Measurements from ENCODE around the gene ZNF862.
"Not testable (repeated sequence)": the region's sequence is repeated elsewhere in the genome, so short reads cannot be mapped to it uniquely, and the experiment has no call there.

ZNF862 gene

DNA sequence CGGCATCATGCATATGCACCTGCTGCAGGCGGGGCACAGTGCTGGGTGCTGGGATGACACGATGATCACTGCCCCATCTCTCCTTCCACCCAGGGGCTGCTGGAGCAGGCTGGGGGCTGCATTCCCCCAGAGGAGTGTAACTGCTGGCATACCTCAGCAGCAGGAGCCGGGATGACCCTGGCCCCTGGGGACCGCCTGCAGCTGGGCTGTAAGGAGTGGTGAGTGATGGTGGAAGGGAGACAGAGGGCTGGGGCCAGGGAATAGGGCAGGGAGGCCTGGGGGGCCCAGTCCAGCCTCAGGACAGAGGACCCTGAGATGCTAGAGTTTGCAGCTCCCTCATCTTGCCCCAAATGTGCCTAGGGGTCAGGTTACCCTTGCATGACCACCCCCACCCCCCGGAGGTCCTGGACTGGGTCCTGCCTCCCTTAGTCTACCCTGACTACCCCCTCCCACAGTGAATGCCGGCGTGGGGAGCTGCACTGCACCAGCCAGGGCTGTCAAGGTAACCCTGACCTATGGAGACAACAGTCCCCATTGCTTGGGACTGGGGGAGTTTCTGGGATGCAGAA, 14.5 kb upstream of the ZNF862 start:
- in situ Hi-C loops (cut with MboI; ENCODE audit: low sequenced_read_pairs), result no loop called here

DNA sequence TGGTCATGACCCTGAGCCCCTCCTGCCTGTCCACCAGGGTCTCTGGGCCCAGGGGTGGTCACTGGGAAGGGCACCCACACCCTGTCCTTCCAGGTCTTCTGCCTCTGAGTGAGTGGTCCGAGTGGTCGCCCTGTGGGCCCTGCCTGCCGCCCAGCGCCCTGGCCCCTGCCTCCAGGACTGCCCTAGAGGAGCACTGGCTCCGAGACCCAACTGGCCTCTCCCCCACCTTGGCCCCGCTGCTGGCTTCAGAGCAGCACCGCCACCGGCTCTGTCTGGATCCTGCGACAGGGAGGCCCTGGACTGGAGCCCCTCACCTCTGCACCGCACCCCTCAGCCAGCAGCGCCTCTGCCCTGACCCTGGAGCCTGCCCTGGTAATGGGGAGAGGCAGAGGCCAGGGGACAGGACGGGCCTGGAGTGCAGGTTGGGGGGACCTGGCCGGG, 13.9 kb upstream of the ZNF862 start:
- in situ Hi-C loops (cut with MboI; ENCODE audit: low sequenced_read_pairs), result no loop called here

DNA sequence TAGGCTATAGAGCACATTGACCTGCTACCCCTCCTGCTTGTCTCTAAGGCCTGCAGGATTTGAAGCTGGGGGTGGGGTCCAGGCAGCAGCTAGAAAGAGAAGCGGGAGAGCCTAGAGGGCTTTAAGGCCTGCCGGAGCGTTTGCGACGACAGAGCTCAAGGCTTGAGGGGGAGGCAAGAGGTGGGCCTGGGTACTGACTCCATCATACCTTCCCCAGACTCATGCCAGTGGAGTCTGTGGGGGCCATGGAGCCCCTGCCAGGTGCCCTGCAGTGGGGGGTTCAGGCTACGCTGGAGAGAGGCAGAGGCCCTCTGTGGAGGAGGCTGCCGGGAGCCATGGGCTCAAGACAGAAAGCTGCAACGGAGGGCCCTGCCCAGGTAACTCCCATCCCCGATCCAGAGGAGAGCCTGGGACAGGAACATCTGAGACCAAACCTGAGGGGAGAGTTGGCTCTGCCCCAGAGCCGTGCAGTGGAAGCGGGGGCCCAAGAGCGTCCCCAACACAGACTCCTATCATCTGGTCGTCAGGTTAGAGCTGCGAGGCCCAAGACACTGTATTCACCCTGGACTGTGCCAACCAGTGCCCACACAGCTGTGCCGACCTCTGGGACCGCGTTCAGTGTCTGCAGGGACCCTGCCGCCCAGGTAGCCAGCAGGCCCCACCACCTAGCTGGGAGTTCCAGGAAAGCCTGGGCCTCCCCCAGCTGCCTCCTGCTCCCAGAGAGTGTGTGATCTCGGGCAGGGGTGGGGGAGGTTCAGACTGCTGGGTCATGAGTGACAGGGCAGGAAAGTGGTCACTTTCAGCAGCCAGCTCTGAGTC, 13.2 kb upstream of the ZNF862 start:
- in situ Hi-C loops (cut with MboI; ENCODE audit: low sequenced_read_pairs), result no loop called here

DNA sequence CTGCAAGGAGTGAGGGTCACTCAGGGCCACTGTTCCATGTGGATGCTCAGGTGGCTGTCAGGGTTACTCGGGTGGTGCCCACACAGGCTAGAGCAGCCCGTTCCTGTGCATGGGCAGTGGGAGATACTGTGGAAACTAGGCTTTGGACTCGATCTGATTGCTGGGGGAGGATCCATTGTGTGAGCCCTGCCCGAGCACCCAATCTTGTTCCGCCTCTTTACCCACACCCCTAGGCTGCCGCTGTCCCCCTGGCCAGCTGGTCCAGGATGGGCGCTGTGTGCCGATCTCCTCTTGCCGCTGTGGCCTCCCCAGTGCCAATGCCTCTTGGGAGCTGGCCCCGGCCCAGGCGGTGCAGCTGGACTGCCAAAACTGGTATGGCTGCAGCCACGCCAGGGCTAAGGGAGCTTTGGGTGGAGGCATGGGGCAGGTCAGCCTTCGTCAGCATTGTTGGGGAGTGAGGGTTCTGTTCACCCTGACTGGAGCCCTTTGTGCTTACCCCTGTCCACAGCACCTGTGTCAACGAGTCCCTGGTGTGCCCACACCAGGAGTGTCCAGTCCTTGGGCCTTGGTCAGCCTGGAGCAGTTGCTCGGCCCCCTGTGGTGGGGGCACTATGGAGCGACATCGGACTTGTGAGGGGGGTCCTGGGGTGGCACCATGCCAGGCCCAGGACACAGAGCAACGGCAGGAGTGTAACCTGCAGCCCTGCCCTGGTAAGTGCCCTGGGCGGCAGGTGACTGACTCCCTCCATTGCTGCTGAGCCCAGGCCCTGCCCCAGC, 12.4 kb upstream of the ZNF862 start:
- in situ Hi-C loops (cut with MboI; ENCODE audit: low sequenced_read_pairs), result no loop called here

DNA sequence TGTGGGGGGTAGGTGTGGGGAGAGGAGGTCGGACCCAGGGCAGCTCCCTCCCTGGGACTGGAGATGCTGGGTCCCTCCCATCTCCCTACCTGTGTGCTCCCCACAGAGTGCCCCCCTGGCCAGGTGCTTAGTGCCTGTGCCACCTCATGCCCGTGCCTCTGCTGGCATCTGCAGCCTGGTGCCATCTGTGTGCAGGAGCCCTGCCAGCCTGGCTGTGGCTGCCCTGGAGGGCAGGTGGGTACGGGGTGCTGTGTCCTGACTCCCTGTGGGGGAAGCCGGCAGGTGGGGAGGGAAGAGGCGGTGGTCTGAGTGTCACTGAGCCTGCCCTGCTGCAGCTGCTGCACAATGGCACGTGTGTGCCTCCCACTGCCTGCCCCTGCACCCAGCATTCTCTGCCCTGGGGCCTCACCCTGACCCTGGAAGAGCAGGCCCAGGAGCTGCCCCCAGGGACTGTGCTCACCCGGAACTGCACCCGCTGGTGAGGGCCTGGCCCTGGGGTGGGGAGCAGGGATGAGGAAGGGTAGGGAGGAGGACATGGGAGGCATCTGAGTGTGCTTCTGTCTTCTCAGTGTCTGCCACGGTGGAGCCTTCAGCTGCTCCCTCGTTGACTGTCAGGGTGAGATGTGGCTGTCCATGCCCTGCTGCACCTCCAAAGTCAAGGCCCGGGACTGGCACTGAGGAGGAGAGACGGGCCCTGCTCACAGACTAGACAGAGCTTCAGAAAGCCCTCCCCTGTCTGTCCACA, 11.7 kb upstream of the ZNF862 start:
- in situ Hi-C loops (cut with MboI; ENCODE audit: low sequenced_read_pairs), result no loop called here

DNA sequence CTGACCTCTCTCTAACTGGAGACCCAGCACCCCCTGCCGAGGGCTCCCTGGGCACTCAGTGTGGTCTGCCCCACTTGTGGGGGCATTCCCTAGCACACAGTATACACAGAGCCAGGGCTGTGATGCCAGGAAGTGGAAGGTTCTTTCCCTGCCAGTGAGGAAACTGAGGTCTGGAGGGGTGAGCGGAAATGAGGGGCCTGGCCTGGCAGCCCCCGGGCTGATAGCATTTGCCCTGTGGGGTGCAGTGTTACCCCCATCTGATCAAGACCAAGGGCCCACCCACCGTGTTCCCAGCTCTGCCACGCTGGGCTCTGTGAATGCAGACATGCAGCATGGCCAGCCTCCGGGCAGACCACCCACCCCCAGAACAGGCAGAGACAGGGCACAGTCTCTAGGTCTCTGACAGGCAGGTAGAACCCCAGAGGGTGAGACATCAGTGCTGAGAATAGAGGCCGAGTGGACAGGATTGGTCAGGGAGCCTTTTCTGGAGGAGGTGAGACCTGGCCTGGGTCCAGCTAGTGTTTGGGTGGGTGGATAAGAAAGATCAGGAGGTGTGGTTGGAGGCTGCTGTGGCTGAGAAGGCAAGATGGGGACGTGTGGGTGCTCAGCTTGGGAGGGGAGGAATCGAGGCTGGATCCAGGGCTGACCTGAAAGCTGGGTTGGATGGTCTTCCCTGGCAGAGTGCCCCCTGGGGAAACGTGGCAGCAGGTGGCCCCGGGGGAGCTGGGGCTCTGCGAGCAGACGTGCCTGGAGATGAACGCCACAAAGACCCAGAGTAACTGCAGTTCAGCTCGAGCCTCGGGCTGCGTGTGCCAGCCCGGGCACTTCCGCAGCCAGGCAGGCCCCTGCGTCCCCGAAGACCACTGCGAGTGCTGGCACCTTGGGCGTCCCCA, 10.8 kb upstream of the ZNF862 start:
- in situ Hi-C loops (cut with MboI; ENCODE audit: low sequenced_read_pairs), result no loop called here

DNA sequence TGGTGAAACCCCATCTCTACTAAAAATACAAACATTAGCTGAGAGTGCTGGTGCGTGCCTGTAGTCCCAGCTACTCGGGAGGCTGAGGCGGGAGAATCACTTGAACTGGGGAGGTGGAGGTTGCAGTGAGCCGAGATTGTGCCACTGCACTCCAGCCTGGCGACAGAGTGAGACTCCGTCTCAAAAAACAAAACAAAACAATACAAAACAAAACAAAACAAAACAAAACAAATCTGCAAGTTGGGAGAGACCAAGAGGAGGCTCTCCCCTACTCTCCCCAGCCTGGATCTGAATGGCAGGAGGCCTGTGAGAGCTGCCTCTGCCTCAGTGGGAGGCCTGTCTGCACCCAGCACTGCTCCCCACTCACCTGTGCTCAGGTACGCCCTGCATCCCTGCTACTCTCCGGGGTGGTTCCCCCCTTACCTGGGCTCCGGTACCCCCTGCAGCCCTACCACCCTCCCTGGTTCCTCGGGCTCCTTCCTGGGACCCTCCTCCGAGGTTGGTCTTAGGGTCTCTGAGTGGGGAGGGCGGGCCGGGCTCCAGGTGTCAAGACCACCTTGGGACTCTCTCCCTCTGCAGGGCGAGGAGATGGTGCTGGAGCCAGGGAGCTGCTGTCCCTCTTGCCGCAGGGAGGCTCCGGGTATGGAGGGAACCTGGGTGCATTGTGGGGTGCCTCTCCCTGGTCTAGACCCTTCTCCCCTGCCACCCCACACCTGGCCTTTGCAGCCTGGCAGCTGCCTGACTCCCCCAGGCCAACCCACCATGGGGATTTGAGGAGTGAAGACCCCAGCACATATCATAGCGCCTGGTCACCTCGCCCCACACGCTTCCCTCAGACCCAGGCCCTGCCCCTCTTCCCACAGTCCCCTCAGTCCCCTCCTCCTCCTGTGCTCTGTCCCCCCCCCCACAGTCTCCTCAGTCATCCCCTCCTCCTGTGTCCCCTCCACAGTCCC, 9.5 kb upstream of the ZNF862 start:
- in situ Hi-C loops (cut with MboI; ENCODE audit: low sequenced_read_pairs), result no loop called here

DNA sequence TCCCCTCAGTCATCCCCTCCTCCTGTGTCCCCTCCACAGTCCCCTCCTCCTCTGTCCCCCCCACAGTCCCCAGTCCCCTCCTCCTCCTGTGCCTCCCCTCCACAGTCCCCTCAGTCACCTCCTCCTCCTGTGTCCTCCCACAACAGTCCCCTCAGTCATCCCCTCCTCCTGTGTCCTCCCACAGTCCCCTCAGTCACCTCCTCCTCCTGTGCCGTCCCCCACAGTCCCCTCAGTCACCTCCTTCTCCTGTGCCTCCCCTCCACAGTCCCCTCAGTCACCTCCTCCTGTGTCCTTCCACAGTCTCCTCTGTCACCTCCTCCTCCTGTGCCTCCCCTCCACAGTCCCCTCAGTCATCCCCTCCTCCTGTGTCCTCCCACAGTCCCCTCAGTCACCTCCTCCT, 7.6 kb upstream of the ZNF862 start:
- in situ Hi-C loops (cut with MboI; ENCODE audit: low sequenced_read_pairs), result not testable (repeated sequence)

DNA sequence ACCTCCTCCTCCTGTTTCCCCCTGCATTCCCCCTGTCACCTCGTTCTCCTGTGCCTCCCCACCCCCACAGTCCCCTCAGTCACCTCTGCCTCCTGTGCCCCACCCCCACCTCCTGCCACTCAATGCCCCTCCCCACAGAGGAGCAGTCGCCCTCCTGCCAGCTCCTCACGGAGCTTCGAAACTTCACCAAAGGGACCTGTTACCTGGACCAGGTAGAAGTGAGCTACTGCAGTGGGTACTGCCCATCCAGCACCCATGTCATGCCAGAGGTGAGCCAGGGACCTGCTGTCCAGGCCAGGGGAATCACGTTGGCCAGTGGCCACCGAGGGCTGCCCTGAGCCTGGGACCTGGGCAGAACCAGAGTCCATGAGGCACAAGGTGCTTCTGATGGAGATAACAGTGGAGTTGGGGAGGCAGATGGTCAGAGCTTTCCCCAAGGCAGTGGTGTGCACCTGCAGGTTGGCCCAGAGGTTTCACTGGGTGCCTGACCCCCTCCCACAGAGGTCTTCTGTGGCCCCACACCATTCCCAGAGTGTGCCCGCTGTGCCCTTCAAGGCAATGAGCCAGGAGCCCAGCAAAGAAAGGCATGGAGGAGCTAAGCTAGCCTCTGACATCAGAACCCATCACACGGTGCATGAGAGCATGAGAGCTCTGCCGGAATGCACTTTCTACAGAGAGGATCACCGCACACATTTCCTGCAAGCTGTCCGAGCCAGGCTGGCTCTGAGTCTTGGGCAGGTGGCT, 7.0 kb upstream of the ZNF862 start:
- in situ Hi-C loops (cut with MboI; ENCODE audit: low sequenced_read_pairs), result no loop called here

DNA sequence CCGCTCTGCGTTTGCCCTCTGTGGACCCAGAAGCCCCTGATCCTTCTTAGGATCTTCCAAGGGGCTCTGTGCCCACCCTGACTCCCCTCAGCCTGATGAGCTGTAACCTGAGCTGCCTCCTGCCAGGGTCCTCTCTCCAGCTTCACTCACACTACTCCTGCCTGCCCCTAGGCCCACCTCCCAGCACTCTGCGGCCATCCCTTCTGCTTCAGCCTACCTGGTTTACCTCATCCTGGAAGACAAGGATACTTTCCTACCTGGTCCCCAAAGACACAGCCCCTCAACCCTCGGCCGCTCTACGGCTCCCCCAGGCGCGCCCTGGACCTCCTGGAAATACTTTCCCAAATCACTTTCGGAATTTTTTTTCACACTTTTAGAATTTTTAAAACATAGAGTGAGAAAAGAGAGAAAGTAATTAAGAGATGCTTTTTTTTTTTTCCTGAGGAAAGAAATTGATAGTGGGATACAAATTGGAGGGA, 6.4 kb upstream of the ZNF862 start:
- in situ Hi-C loops (cut with MboI; ENCODE audit: low sequenced_read_pairs), result no loop called here

DNA sequence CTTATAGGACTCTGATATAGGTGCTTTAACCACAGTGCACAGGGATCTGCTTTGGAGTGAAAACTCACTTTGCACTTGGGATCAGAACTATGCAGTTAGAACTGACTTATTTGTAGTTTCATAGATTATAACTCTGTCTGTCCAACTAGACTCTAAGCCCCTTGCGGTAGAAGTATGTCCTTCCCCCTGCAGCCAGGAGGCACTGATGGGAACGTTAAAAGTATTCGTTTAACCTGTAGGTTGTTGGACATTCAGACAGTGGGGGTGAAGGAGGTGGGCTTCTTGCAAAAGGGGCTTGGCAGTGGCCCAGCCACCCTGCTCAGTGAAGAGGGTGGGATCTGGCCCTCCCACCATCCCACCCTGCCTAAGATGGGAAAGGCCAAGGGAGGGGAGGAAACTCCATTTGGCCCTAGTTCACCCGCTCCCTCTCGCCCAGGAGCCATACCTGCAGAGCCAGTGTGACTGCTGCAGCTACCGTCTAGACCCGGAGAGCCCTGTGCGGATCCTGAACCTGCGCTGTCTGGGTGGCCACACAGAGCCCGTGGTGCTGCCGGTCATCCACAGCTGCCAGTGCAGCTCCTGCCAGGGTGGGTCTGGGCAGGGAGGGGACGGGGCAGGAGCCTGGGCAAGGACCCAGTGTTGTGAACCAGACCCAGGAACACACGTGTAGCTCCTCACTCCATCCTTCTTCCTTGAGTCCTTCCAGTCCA, 5.7 kb upstream of the ZNF862 start:
- in situ Hi-C loops (cut with MboI; ENCODE audit: low sequenced_read_pairs), result no loop called here

DNA sequence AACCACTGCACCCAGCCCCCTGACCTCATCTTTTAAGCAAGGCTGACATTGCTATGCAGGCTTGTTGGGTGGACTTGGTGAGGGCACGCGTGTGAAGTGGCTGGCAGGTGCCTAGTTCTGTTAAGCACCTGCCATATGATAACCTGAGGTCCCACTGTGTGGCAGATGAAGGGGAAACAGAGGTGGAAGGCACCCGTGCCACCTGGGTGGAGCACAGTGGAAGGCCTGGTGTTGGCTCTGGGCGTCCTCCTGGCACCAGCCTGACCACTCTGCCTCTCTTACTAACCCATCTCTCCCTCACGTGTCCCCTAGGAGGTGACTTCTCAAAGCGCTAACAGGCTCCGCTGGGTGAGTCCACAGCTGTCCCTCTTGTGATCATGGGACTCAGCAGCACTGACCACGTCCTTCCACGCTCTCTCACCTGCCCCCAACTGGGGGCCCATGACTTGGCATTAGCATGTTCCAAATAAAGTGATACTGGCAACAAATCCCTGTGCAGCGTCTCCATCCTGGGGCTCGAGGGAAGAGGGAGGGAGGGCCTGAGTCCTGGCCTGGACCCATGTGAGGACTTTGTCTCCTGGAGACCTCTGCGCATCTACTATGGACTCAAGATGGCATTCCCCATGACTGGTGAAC, 4.6 kb upstream of the ZNF862 start:
- in situ Hi-C loops (cut with MboI; ENCODE audit: low sequenced_read_pairs), result no loop called here

DNA sequence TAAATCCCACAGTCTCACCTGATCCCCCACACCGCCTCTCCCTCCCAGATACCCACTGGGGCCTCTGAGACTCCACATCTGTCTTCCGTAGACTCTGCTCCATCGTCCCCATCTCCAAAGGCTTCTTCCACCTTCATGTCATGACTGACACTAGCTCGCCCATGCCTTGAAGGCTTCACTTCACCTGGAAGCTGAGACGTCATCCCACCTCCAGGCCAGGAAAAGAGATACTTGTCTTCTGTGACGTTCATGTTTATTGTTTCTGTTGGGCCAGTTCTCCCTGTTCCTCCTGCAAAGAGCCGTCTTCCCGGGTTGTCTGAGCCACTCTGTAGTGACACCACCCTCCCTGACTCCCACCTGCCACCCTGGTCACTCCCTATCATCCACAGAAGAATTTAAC, 3.6 kb upstream of the ZNF862 start:
- in situ Hi-C loops (cut with MboI; ENCODE audit: low sequenced_read_pairs), result no loop called here

DNA sequence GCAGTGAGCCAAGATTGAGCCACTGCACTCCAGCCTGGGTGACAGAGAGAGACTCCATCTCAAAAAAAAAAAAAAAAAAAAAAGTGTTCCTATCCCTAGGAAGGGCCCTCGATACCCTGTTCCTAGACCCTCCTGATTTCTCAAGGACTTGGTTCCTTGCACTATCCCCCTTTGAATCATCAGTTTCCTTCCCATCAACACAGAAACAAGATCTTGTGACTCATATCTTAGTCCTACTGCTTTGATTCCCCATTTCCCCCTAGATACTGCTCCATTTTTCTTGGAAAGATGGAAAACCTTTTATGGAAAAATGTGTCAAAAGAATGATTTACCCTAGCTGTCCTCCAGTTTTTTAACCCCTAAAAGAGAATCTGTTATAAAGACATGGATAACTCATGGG, 1.7 kb upstream of the ZNF862 start:
- in situ Hi-C loops (cut with MboI; ENCODE audit: low sequenced_read_pairs), result no loop called here

DNA sequence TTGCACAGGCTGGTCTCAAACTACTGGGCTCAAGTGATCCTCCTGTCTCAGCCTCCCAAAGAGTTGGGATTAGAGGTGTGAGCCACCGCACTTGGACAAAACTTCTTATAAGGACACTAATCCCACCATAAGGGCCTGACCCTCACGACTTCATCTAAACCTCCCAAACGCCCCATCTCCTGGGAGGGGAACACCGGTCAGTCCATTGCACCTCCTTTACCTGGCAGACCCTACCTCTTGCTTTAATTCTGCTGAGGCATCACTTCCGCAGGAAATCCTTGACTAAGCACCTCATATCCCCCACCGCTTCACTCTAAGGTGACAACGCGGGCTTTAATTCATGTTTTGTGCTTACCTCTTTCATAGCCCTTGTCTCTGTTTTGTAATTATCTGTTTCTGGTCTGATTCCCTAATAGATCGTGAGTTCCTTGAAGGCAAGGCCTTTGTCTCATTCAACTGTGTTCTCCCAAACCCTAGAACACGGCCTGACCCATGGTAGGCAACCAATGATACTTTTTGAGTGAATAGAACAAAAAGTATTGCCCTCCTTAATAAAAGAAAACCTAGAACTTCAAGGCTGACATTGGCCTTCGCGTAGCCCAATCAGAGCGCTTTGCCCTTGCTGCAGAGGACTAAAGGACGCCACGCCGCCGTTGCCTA, 481 bp upstream of the ZNF862 start:
- in situ Hi-C loops (cut with MboI; ENCODE audit: low sequenced_read_pairs), result no loop called here

DNA sequence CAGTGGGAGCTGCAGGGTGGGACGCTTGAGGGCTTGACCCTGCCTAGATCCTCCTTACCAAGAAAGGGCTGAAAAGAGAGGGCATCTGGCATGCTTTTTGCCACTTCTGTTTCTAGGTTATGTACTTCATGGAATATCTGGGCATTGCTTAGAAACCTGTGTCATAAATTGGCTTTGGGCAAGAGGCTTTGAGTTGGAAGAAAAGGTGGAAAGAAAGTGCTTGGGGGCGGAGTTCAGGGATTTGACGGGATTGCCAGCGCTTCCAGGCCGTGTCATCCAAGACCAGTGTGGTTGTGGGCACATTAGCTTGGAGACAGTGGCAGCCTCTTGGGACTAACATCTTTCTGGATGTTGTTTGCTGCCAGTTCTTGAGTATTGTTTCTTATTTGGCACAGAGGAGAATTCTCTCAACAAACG, 825 bp downstream of the ZNF862 start:
- in situ Hi-C loops (cut with MboI; ENCODE audit: low sequenced_read_pairs), result no loop called here

DNA sequence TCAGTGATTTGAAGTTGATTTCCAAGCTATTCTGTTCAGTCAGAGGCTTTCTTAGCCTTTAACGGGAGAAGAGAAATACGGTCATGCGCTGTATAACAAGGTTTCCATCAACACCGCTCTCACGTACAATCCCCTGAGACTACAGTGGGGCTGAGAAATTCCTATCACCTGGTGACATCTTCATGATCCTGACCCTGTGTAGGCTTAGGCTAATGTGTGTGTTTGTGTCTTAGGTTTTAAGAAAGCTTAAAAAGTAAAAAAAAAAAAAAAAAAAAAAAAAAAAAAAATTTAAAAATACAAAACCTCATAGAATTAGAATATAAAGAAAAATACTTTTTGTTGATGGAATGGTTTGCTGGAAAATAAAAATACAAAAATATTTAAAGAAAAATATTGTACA, 1.8 kb downstream of the ZNF862 start:
- in situ Hi-C loops (cut with MboI; ENCODE audit: low sequenced_read_pairs), result no loop called here

Measured in HL-60/S4 (cell line).